Vagina (tissue), 2 donors: Measurements from ENCODE around the gene RFTN2.

Experiments used
- POLR2A ChIP-seq, 2 donors: fragments of 450-650 bp; IDR thresholded peaks; one replicate each; pipeline ENCODE4 v1.6.1; 2017; ENCODE audit warnings: antibody characterized with exemption in 2 of 2, mild to moderate bottlenecking in 2 of 2, moderate library complexity in 2 of 2
- POLR2AphosphoS5 ChIP-seq, 2 donors: sonication (generic); formaldehyde crosslinking; IDR thresholded peaks; one replicate each; pipeline ENCODE4 v1.9.0; 2017; ENCODE audit warnings: antibody characterized with exemption in 2 of 2, mild to moderate bottlenecking in 2 of 2, low read depth in 1 of 2; ENCODE audit not compliant: insufficient read depth in 1 of 2
- TF ChIP-seq, protein P1 (sequence below), 3 experiments: fragments of 450-650 bp in 2 of 3; fragments of 200-600 bp in 1 of 3; sonication (generic) in 1 of 3; IDR thresholded peaks; one replicate each; pipeline ENCODE4 v1.5.1; 2017 to 2019; ENCODE audit warnings: antibody characterized with exemption in 3 of 3, mild to moderate bottlenecking in 2 of 3, moderate library complexity in 2 of 3

DNA sequence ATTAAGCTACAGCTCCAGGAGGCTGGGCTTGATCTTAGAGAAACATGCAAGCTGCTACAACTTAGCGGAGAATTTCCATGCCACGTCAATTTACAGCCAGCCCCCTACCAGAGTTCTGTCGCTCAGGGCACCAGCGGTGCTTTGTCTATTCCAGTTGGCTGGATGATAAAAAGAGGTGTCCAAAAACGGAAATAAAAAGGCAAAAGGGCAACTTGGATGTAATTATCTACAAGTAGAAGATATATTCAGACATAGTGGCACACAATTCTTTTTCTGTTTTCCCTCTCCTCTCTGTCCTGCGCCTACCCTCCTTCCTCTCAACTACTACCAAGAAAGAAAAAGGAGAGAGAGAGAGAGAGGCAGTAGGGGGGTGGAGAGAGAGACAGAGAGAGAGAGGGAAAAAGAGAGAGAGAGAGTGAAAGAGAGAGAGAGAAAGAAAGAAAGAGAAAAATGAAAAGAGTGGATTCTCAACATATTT, 363 bp upstream of the RFTN2 start:
- TF ChIP-seq, protein P1, sequence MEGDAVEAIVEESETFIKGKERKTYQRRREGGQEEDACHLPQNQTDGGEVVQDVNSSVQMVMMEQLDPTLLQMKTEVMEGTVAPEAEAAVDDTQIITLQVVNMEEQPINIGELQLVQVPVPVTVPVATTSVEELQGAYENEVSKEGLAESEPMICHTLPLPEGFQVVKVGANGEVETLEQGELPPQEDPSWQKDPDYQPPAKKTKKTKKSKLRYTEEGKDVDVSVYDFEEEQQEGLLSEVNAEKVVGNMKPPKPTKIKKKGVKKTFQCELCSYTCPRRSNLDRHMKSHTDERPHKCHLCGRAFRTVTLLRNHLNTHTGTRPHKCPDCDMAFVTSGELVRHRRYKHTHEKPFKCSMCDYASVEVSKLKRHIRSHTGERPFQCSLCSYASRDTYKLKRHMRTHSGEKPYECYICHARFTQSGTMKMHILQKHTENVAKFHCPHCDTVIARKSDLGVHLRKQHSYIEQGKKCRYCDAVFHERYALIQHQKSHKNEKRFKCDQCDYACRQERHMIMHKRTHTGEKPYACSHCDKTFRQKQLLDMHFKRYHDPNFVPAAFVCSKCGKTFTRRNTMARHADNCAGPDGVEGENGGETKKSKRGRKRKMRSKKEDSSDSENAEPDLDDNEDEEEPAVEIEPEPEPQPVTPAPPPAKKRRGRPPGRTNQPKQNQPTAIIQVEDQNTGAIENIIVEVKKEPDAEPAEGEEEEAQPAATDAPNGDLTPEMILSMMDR (IDR thresholded peaks at IDR 0.05): no peak
- TF ChIP-seq POLR2AphosphoS5 (IDR thresholded peaks at IDR 0.05; ENCODE audit: insufficient read depth in 1 of 2, low read depth in 1 of 2) (no peak), POLR2A (IDR thresholded peaks at IDR 0.05) (no peak)
